DOHH2 (cell line): Measurements from ENCODE around the gene TAS2R40.

Experiments
- H3F3A ChIP-seq: fragments of 200-600 bp; sonication (generic), shearing (Covaris generic); 2 replicates; pipeline ENCODE4 v1.6.0; 2016; ENCODE audit warnings: antibody characterized with exemption, mild to moderate bottlenecking; ENCODE audit not compliant: control insufficient read depth, insufficient read depth
- H3K27ac ChIP-seq: fragments of 200-600 bp; sonication (generic); 2 replicates; pipeline ENCODE4 v1.5.1; 2014; ENCODE audit warnings: low read depth, mild to moderate bottlenecking, low read length, moderate library complexity
- H3K27me3 ChIP-seq: fragments of 200-600 bp; sonication (generic); 2 replicates; pipeline ENCODE4 v1.6.1; 2014; ENCODE audit warnings: mild to moderate bottlenecking, low read length, mixed read lengths; ENCODE audit not compliant: control insufficient read depth
- H3K36me3 ChIP-seq: fragments of 200-600 bp; sonication (generic); 2 replicates; pipeline ENCODE4 v1.6.1; 2014; ENCODE audit warnings: mild to moderate bottlenecking, low read length, moderate library complexity, mixed read lengths; ENCODE audit not compliant: control insufficient read depth
- H3K4me1 ChIP-seq: fragments of 200-600 bp; sonication (generic); 2 replicates; pipeline ENCODE4 v1.6.1; 2014; ENCODE audit warnings: mild to moderate bottlenecking, low read length, mixed read lengths; ENCODE audit not compliant: control insufficient read depth
- H3K4me2 ChIP-seq: fragments of 200-600 bp; sonication (generic); 2 replicates; pipeline ENCODE4 v1.6.0; 2014; ENCODE audit warnings: mild to moderate bottlenecking, low read length, moderate library complexity
- H3K4me3 ChIP-seq: fragments of 200-600 bp; sonication (generic); 2 replicates; pipeline ENCODE4 v1.5.1; 2014; ENCODE audit warnings: mild to moderate bottlenecking, low read length, mixed read lengths
- H3K79me2 ChIP-seq: fragments of 200-600 bp; sonication (generic); 2 replicates; pipeline ENCODE4 v1.6.1; 2014; ENCODE audit warnings: mild to moderate bottlenecking, low read length, mixed read lengths; ENCODE audit not compliant: control insufficient read depth
- H3K9me2 ChIP-seq: fragments of 200-600 bp; sonication (generic); replicated peaks from 2 replicates; pipeline ENCODE4 v1.6.1; 2014; ENCODE audit warnings: mild to moderate bottlenecking, low read length, mixed read lengths; ENCODE audit not compliant: control insufficient read depth
- H3K9me3 ChIP-seq: fragments of 200-600 bp; sonication (generic); 2 replicates; pipeline ENCODE4 v1.6.1; 2014; ENCODE audit warnings: antibody characterized with exemption, low read length, mixed read lengths; ENCODE audit not compliant: control insufficient read depth, insufficient read depth
- H4K20me1 ChIP-seq: fragments of 200-600 bp; sonication (generic); 2 replicates; pipeline ENCODE4 v1.6.0; 2014; ENCODE audit warnings: low read depth, mild to moderate bottlenecking, antibody characterized with exemption, low read length, moderate library complexity; ENCODE audit not compliant: control insufficient read depth, insufficient read depth
- CTCF ChIP-seq: fragments of 200-600 bp; sonication (generic); IDR thresholded peaks from one replicate; pipeline ENCODE4 v1.5.1; 2014; ENCODE audit warnings: antibody characterized with exemption, mild to moderate bottlenecking, low read depth, low read length; ENCODE audit not compliant: poor library complexity, severe bottlenecking
- EZH2phosphoT487 ChIP-seq: fragments of 200-600 bp; sonication (generic); IDR thresholded peaks from 2 replicates; pipeline ENCODE4 v1.6.1; 2017; ENCODE audit warnings: borderline replicate concordance, mild to moderate bottlenecking, antibody characterized with exemption, low read length, moderate library complexity, mixed read lengths

TAS2R40 gene

GRCh38 chr7:143250822-143251221 is 29.0 kb downstream of the TAS2R40 start:
- no peaks in the 10 kb centered on the region for H3K79me2 ChIP-seq
- peak overlapping the region; percentile 44 for H3K4me2 ChIP-seq
- H4K20me1 ChIP-seq: no peaks in the 10 kb centered on the region
- TF ChIP-seq CTCF (no peak), EZH2phosphoT487 (no peak)
- peak overlapping the region; percentile 18 for H3K4me3 ChIP-seq
- H3K9me3 ChIP-seq: peaks cover 12% of the 10 kb centered on the region
- H3K27ac ChIP-seq: peak overlapping the region; percentile 51
- H3K36me3 ChIP-seq: no peaks in the 10 kb centered on the region
- no peaks in the 10 kb centered on the region for H3K9me2 ChIP-seq
- H3K27me3 ChIP-seq: no peaks in the 10 kb centered on the region
- peaks cover 11% of the 10 kb centered on the region for H3F3A ChIP-seq
- H3K4me1 ChIP-seq: peaks cover 72% of the 10 kb centered on the region

GRCh38 chr7:143252006-143252405 is 30.2 kb downstream of the TAS2R40 start:
- Histone ChIP-seq H3K27ac (no peak overlapping the region), H3K4me2 (peak overlapping the region; percentile 44), H3K4me1 (peaks cover 69% of the 10 kb centered on the region)

GRCh38 chr7:143255564-143255963 is 33.7 kb downstream of the TAS2R40 start:
- peaks cover 14% of the 10 kb centered on the region for H3F3A ChIP-seq
- no peaks in the 10 kb centered on the region for H3K27me3 ChIP-seq
- no peak for TF ChIP-seq CTCF
- no peak for TF ChIP-seq EZH2phosphoT487
- H3K4me2 ChIP-seq: no peak overlapping the region
- no peaks in the 10 kb centered on the region for H3K9me2 ChIP-seq
- H3K36me3 ChIP-seq: no peaks in the 10 kb centered on the region
- H3K27ac ChIP-seq: no peak overlapping the region
- no peaks in the 10 kb centered on the region for H4K20me1 ChIP-seq
- H3K4me1 ChIP-seq: peaks cover 70% of the 10 kb centered on the region
- H3K4me3 ChIP-seq: no peak overlapping the region
- no peaks in the 10 kb centered on the region for H3K79me2 ChIP-seq
- H3K9me3 ChIP-seq: 0 out of 2 replicates have a peak, but pooled peaks cover 3% of the 10 kb centered on the region

More at GRCh38 chr7:143252006-143252405, 30.2 kb downstream of the TAS2R40 start:
- TF ChIP-seq CTCF (no peak), EZH2phosphoT487 (no peak)
- Histone ChIP-seq H3K79me2 (no peaks in the 10 kb centered on the region), H3K4me3 (peak overlapping the region; percentile 18; the same call in 1 of the 2 replicates), H3K9me2 (no peaks in the 10 kb centered on the region), H3K9me3 (peaks cover 8% of the 10 kb centered on the region), H3K27me3 (no peaks in the 10 kb centered on the region), H4K20me1 (no peaks in the 10 kb centered on the region), H3F3A (peaks cover 11% of the 10 kb centered on the region), H3K36me3 (no peaks in the 10 kb centered on the region)

- no peaks in the 10 kb centered on the region for H4K20me1 ChIP-seq
- no peak overlapping the region for H3K27ac ChIP-seq
- peak overlapping the region; percentile 23 for H3K4me2 ChIP-seq
- H3K9me3 ChIP-seq: 0 out of 2 replicates have a peak, but pooled peaks cover 3% of the 10 kb centered on the region
- H3K9me2 ChIP-seq: no peaks in the 10 kb centered on the region
- peaks cover 9% of the 10 kb centered on the region for H3F3A ChIP-seq
- no peaks in the 10 kb centered on the region for H3K36me3 ChIP-seq
- TF ChIP-seq EZH2phosphoT487 (no peak), CTCF (peak; percentile 41)
- H3K4me1 ChIP-seq: peaks cover 62% of the 10 kb centered on the region
- no peaks in the 10 kb centered on the region for H3K79me2 ChIP-seq
- H3K27me3 ChIP-seq: no peaks in the 10 kb centered on the region
- no peak overlapping the region for H3K4me3 ChIP-seq
Measured at GRCh38 chr7:143256325-143256724, 34.5 kb downstream of the TAS2R40 start.
